GM12878 (cell line): ENCODE measurements around the gene ADRA2B. TPM values are rescaled to one million over a fixed set of nuclear protein-coding genes. Genes with fewer than 3 reads are reported as not detected.

Source experiments
- ATAC-seq: fragments of 200-7000 bp; cut with Tn5 transposase; 3 replicates; pipeline ENCODE4 v1.9.1; 2020; ENCODE audit warnings: mild to moderate bottlenecking, moderate library complexity
- BruUV-seq: library from RNA; stranded (reverse); fragments of 400-500 nt; replicated peaks from 2 replicates; lab custom pipeline; 2021; lab: Mats Ljungman, UMichigan
- CTCF ChIA-PET: fragments of 300-600 bp; sonication (Branson Sonifier 250); formaldehyde crosslinking; extraction: SDS; loops from one replicate; lab custom pipeline; 2021; ENCODE audit warnings: inconsistent platforms; lab: Yijun Ruan, JAX
- POLR2A ChIA-PET: fragments of 350-600 bp; formaldehyde crosslinking; extraction: SDS; loops from one replicate; lab custom pipeline; 2021; ENCODE audit warnings: inconsistent platforms; lab: Charles Lee
- RAD21 ChIA-PET: fragments of 300-600 bp; sonication (Branson Sonifier 250); formaldehyde crosslinking; loops from one replicate; lab custom pipeline; 2023; ENCODE audit warnings: antibody characterized with exemption; ENCODE audit not compliant: unreplicated experiment; lab: Charles Lee
- SMC1A ChIA-PET: fragments of 300-600 bp; sonication (Branson Sonifier 250); formaldehyde crosslinking; loops from one replicate; lab custom pipeline; 2023; ENCODE audit not compliant: unreplicated experiment, uncharacterized antibody; lab: Charles Lee
- DNase-seq: peaks from one replicate; pipeline ENCODE4 v3.0.0-alpha.2; 2011; ENCODE audit warnings: low read depth, low spot score
- FAIRE-seq: peaks from 3 replicates; lab custom pipeline; 2011; peaks lifted over from hg19 to GRCh38; lab: Jason Lieb, UNC
- H2AFZ ChIP-seq: 2 replicates; pipeline ENCODE4 v1.6.0; 2011; ENCODE audit warnings: low read depth, low read length, control low read depth; ENCODE audit not compliant: control insufficient read depth
- H3K27ac ChIP-seq: 2 replicates; pipeline ENCODE4 v1.5.1; 2011; ENCODE audit warnings: control low read depth; ENCODE audit not compliant: control insufficient read depth, insufficient read depth
- H3K27me3 ChIP-seq, 2 experiments: replicated peaks in 1 of 2; 2 replicates each; pipeline versions ENCODE4 v1.6.0 to v1.6.1; 2011; ENCODE audit warnings: low read length in 1 of 2; ENCODE audit not compliant: control insufficient read depth in 2 of 2, insufficient read depth in 2 of 2
- H3K36me3 ChIP-seq, 2 experiments: 2 replicates each; pipeline ENCODE4 v1.5.1; 2011; ENCODE audit warnings: low read length in 1 of 2; ENCODE audit not compliant: control insufficient read depth in 2 of 2, insufficient read depth in 2 of 2
- H3K4me1 ChIP-seq: 2 replicates; pipeline ENCODE4 v1.6.1; 2011; ENCODE audit warnings: mild to moderate bottlenecking, low read length, moderate library complexity, mixed read lengths; ENCODE audit not compliant: control insufficient read depth, insufficient read depth
- H3K4me2 ChIP-seq: 2 replicates; pipeline ENCODE4 v1.6.0; 2011; ENCODE audit warnings: control low read depth; ENCODE audit not compliant: control insufficient read depth, insufficient read depth
- H3K4me3 ChIP-seq: fragments of 200-600 bp; sonication (generic); 2 replicates; pipeline ENCODE4 v1.5.1; 2016
- H3K79me2 ChIP-seq: 2 replicates; pipeline ENCODE4 v1.6.0; 2011; ENCODE audit warnings: low read length; ENCODE audit not compliant: control insufficient read depth, insufficient read depth
- H3K9ac ChIP-seq: 2 replicates; pipeline ENCODE4 v1.8.0; 2011; ENCODE audit warnings: low read length, control low read depth, mixed read lengths; ENCODE audit not compliant: control insufficient read depth, insufficient read depth
- H3K9me3 ChIP-seq: replicated peaks from 3 replicates; pipeline ENCODE4 v1.5.1; 2011; ENCODE audit warnings: mild to moderate bottlenecking, low read length; ENCODE audit not compliant: control insufficient read depth, insufficient read depth
- H4K20me1 ChIP-seq: 2 replicates; pipeline ENCODE4 v1.6.0; 2011; ENCODE audit not compliant: control insufficient read depth, insufficient read depth
- BHLHE40 ChIP-seq, 2 experiments: fragments of 450-650 bp in 1 of 2; IDR thresholded peaks; 2 replicates each; pipeline ENCODE4 v1.6.1; 2011 to 2017; ENCODE audit warnings: low read depth in 2 of 2, borderline replicate concordance in 1 of 2, improper control_type of control experiment in 1 of 2, low read length in 1 of 2, mild to moderate bottlenecking in 1 of 2
- CHD2 ChIP-seq: IDR thresholded peaks from 2 replicates; pipeline ENCODE4 v1.6.1; 2011; ENCODE audit warnings: low read depth, low read length, improper control_type of control experiment, borderline replicate concordance
- CREB1 ChIP-seq: IDR thresholded peaks from 2 replicates; pipeline ENCODE4 v1.6.1; 2012; ENCODE audit warnings: low read depth, mild to moderate bottlenecking, inconsistent platforms
- E2F4 ChIP-seq: IDR thresholded peaks from 2 replicates; pipeline ENCODE4 v1.6.1; 2012; ENCODE audit warnings: low read depth, low read length, improper control_type of control experiment
- EGR1 ChIP-seq, 2 experiments: IDR thresholded peaks; 1 replicate in 1 of 2; 2 replicates in 1 of 2; pipeline ENCODE4 v1.6.1; 2011 to 2012; ENCODE audit warnings: low read depth in 2 of 2, low read length in 2 of 2, borderline replicate concordance in 1 of 2, mild to moderate bottlenecking in 1 of 2, moderate library complexity in 1 of 2
- MEF2A ChIP-seq: IDR thresholded peaks from 2 replicates; pipeline ENCODE4 v1.6.1; 2011; ENCODE audit warnings: low read depth, mild to moderate bottlenecking, low read length, moderate library complexity; ENCODE audit not compliant: insufficient read depth
- MXI1 ChIP-seq: fragments of 150-350 bp; IDR thresholded peaks from 2 replicates; pipeline ENCODE4 v1.6.1; 2011; ENCODE audit warnings: low read depth, mild to moderate bottlenecking, inconsistent platforms, low read length, improper control_type of control experiment
- NKRF ChIP-seq: fragments of 450-650 bp; conservative IDR thresholded peaks from 2 replicates; pipeline ENCODE4 v1.6.1; 2017; ENCODE audit warnings: mild to moderate bottlenecking, moderate library complexity
- PML ChIP-seq: IDR thresholded peaks from 2 replicates; pipeline ENCODE4 v1.6.1; 2012; ENCODE audit warnings: low read length, inconsistent platforms
- POLR2AphosphoS2 ChIP-seq: IDR thresholded peaks from 2 replicates; pipeline ENCODE4 v1.6.1; 2011; ENCODE audit warnings: low read depth, mild to moderate bottlenecking, low read length, improper control_type of control experiment, moderate library complexity
- RCOR1 ChIP-seq: conservative IDR thresholded peaks from 2 replicates; pipeline ENCODE4 v1.6.1; 2012; ENCODE audit warnings: low read depth, low read length, improper control_type of control experiment
- WGBS: methylation state at CpG from one replicate; pipeline ENCODE4 v1.1.6; 2016; ENCODE audit warnings: low lambda C conversion rate; ENCODE audit not compliant: insufficient replicate concordance, insufficient coverage; ENCODE audit errors: missing lambda C conversion rate; 5-methylcytosine and 5-hydroxymethylcytosine counted together
- in situ Hi-C: fragments of 300-500 bp; cut with MboI; formaldehyde crosslinking; loops from 9 replicates; pipeline ENCODE4 v1.14.3; 2018; ENCODE audit warnings: mixed read lengths
- intact Hi-C: fragments of 100-400 bp; cut with micrococcal nuclease; formaldehyde crosslinking; loops from one replicate; pipeline ENCODE4 v1.14.2; 2022; ENCODE audit not compliant: unreplicated experiment
- polyA plus RNA-seq, 11 experiments: library from polyadenylated mRNA; depleted of rRNA in 4 of 11; unstranded in 6 of 11; stranded (reverse) in 5 of 11; fragments of >200 nt; fragmentation: Nextera tagmentation in 4 of 11; fragmentation: Illumina TruSeq in 1 of 11; extraction: Ambion mirVana in 4 of 11; extraction: Trizol in 1 of 11; gene quantifications; 1 replicate in 1 of 11; 2 replicates in 10 of 11; pipeline versions ENCODE4 v1.2.1 to v1.2.3, GENCODE V29; 2011 to 2016; ENCODE audit warnings: inconsistent platforms in 2 of 11, missing spikeins in 2 of 11, low read depth in 1 of 11
- total RNA-seq, 4 experiments: library from RNA; depleted of rRNA in 3 of 4; stranded (reverse); fragments of >200 nt in 3 of 4; fragmentation: Illumina TruSeq in 1 of 4; extraction: Trizol in 1 of 4; gene quantifications; 2 replicates each; pipeline versions ENCODE4 v1.2.1 to v1.2.3, GENCODE V29; 2013 to 2021

Gene ADRA2B
- total and polyA plus RNA-seq, 10 of the 15 experiments (the other 5 are each of a cell fraction or from before 2014, with no cell fraction given), result 0.01 to 0.10 (median 0.04) TPM; not detected in 6

- Histone ChIP-seq H3K9me3 (no peaks in the 10 kb centered on the region), H3K4me2 (no peak overlapping the region), H3K27ac (no peak overlapping the region), H4K20me1 (no peaks in the 10 kb centered on the region), H3K27me3 (no peaks in the 10 kb centered on the region), H3K9ac (no peak overlapping the region), H3K4me1 (peaks cover 40% of the 10 kb centered on the region), H3K36me3 (no peaks in the 10 kb centered on the region), H2AFZ (no peak overlapping the region), H3K79me2 (no peaks in the 10 kb centered on the region), H3K4me3 (no peak overlapping the region)
- CTCF ChIA-PET, result interaction anchor here (2.3 to 2.7 kb wide), 2 partner anchors 16 to 20 kb away, joined by 12 to 13 read pairs; partner anchors contain the start of gene ASTL
- RAD21 ChIA-PET, result interaction anchor here (6.3 kb wide), 1 partner anchor 11 kb away, joined by 182 read pairs; the partner anchor contains the start of genes ASTL and DUSP2
- ATAC-seq (no peak), DNase-seq (no peak), FAIRE-seq (no peak)
- BruUV-seq, result no TSS peak
- POLR2A ChIA-PET, result interaction anchor here (1.1 kb wide), 1 partner anchor 9 kb away, joined by 4 read pairs; no protein-coding TSS in a partner anchor
- intact Hi-C loops, result no loop called here
- SMC1A ChIA-PET, result interaction anchor here (1.0 to 6.6 kb wide), 3 partner anchors 9 to 20 kb away, joined by 3 to 139 read pairs (median 3); partner anchors contain the start of genes ASTL and DUSP2
- TF ChIP-seq POLR2AphosphoS2, result no peak
- TF ChIP-seq BHLHE40 (IDR thresholded peaks at IDR 0.05; ENCODE audit: borderline replicate concordance in 1 of 2, low read depth in 2 of 2, low read length in 1 of 2), result peak in 1 of 2 experiments; percentile 49; a peak in 1 of 4 replicates
- in situ Hi-C loops, result no loop called here
- WGBS, result 71% methylated on average over 15 of the region's 16 CpGs
These were observed 38.4 kb upstream of the ADRA2B start for GRCh38 chr2:96154506-96155380.

- ChIA-PET RAD21 (interaction anchor here (0.8 kb wide), 1 partner anchor 20 kb away, joined by 3 read pairs; no protein-coding TSS in a partner anchor), POLR2A (no interaction called here), SMC1A (no interaction called here), CTCF (interaction anchor here (2.7 kb wide), 1 partner anchor 21 kb away, joined by 13 read pairs; no protein-coding TSS in a partner anchor)
- Histone ChIP-seq H3K9ac (no peak overlapping the region), H3K4me2 (no peak overlapping the region), H2AFZ (no peak overlapping the region), H3K9me3 (no peaks in the 10 kb centered on the region), H3K27me3 (no peaks in the 10 kb centered on the region), H3K4me3 (no peak overlapping the region), H3K36me3 (no peaks in the 10 kb centered on the region), H4K20me1 (no peaks in the 10 kb centered on the region), H3K79me2 (no peaks in the 10 kb centered on the region), H3K27ac (no peak overlapping the region), H3K4me1 (peaks cover 36% of the 10 kb centered on the region)
- intact Hi-C loops, result no loop called here
- ATAC-seq, result no peak
- no TSS peak for BruUV-seq
- no peak for DNase-seq
- in situ Hi-C loops, result no loop called here
- FAIRE-seq, result no peak
- WGBS, result 48% methylated on average over 7 of the region's 7 CpGs
- TF ChIP-seq RCOR1, result no peak
- no peak for TF ChIP-seq CREB1
- TF ChIP-seq CHD2, result no peak
- TF ChIP-seq PML, result no peak
- no peak for TF ChIP-seq MXI1
- no peak for TF ChIP-seq NKRF
- TF ChIP-seq MEF2A, result no peak
- no peak for TF ChIP-seq EGR1 (IDR thresholded peaks at IDR 0.05; ENCODE audit: borderline replicate concordance in 1 of 2, low read depth in 2 of 2, low read length in 2 of 2)
- no peak for TF ChIP-seq E2F4
These were observed 37.6 kb upstream of the ADRA2B start for GRCh38 chr2:96153991-96154431.
